ENCODE measurements around the gene SUPT20HL2. TPM values are rescaled to one million over a fixed set of nuclear protein-coding genes. Genes with fewer than 3 reads are reported as not detected.

SUPT20HL2 gene
- total RNA-seq, 4 donors from 2014 or later: not detected

GRCh38 chrX:24276015-24276414 is 37.9 kb downstream of the SUPT20HL2 start:
- Histone ChIP-seq H3K4me1 (no peaks in the 10 kb centered on the region), H3K27me3 (no peaks in the 10 kb centered on the region), H3K9me3 (no peaks in the 10 kb centered on the region), H3K4me3 (no peak overlapping the region), H3K36me3 (no peaks in the 10 kb centered on the region), H3K27ac (no peak overlapping the region)
- in situ Hi-C loops (cut with MboI; ENCODE audit: low pct_ligation_motif_present in 1 of 4, low pct_unique_long_range_greater_than_20kb in 1 of 4, low sequenced_read_pairs in 3 of 4): no loop called here
- TF ChIP-seq CTCF (IDR thresholded peaks at IDR 0.05) (no peak), POLR2A (IDR thresholded peaks at IDR 0.05) (no peak), POLR2AphosphoS5 (IDR thresholded peaks at IDR 0.05) (no peak), EP300 (IDR thresholded peaks at IDR 0.05; ENCODE audit: low read depth) (no peak)
- no peak for DNase-seq
- intact Hi-C loops (cut with DNase I; ENCODE audit: low total_unique reads): no loop called here
- 63% methylated on average over 5 of the region's 5 CpGs; no CpG with 5 or more reads in 1 of the 2 donors for WGBS, 2 donors (ENCODE audit: low coverage in 1 of 2)

GRCh38 chrX:24271262-24271661 is 42.6 kb downstream of the SUPT20HL2 start:
- H3K9me3 ChIP-seq: no peaks in the 10 kb centered on the region
- H3K27me3 ChIP-seq: no peaks in the 10 kb centered on the region
- in situ Hi-C loops (cut with MboI; ENCODE audit: low pct_ligation_motif_present in 1 of 4, low pct_unique_long_range_greater_than_20kb in 1 of 4, low sequenced_read_pairs in 3 of 4) (no loop called here), intact Hi-C loops (cut with DNase I; ENCODE audit: low total_unique reads) (no loop called here)
- H3K4me3 ChIP-seq: no peak overlapping the region
- H3K36me3 ChIP-seq: no peaks in the 10 kb centered on the region
- TF ChIP-seq POLR2AphosphoS5 (IDR thresholded peaks at IDR 0.05) (no peak), CTCF (IDR thresholded peaks at IDR 0.05) (no peak), POLR2A (IDR thresholded peaks at IDR 0.05) (no peak), EP300 (IDR thresholded peaks at IDR 0.05; ENCODE audit: low read depth) (no peak)
- H3K4me1 ChIP-seq: no peaks in the 10 kb centered on the region
- no peak for DNase-seq
- H3K27ac ChIP-seq: no peak overlapping the region

GRCh38 chrX:24268786-24269185 is 45.1 kb downstream of the SUPT20HL2 start:
- TF ChIP-seq EP300 (IDR thresholded peaks at IDR 0.05; ENCODE audit: low read depth) (no peak), POLR2A (IDR thresholded peaks at IDR 0.05) (no peak), POLR2AphosphoS5 (IDR thresholded peaks at IDR 0.05) (no peak), CTCF (IDR thresholded peaks at IDR 0.05) (no peak)
- in situ Hi-C loops (cut with MboI; ENCODE audit: low pct_ligation_motif_present in 1 of 4, low pct_unique_long_range_greater_than_20kb in 1 of 4, low sequenced_read_pairs in 3 of 4): no loop called here
- WGBS, 2 donors (ENCODE audit: low coverage in 1 of 2): 50 to 90% methylated on average over 1 to 5 of the region's 5 CpGs
- H3K4me1 ChIP-seq: no peaks in the 10 kb centered on the region
- no peaks in the 10 kb centered on the region for H3K36me3 ChIP-seq
- no peak overlapping the region for H3K4me3 ChIP-seq
- no peak for DNase-seq
- intact Hi-C loops (cut with DNase I; ENCODE audit: low total_unique reads): loop anchor here (10.0 kb wide), 1 partner anchor 236 kb away; no protein-coding TSS in a partner anchor
- H3K27ac ChIP-seq: no peak overlapping the region
- no peaks in the 10 kb centered on the region for H3K9me3 ChIP-seq
- H3K27me3 ChIP-seq: no peaks in the 10 kb centered on the region

- 63 to 84% methylated on average over 4 of the region's 4 CpGs for WGBS, 2 donors (ENCODE audit: low coverage in 1 of 2)
- Histone ChIP-seq H3K4me1 (no peaks in the 10 kb centered on the region), H3K36me3 (no peaks in the 10 kb centered on the region), H3K9me3 (no peaks in the 10 kb centered on the region), H3K27ac (no peak overlapping the region), H3K27me3 (no peaks in the 10 kb centered on the region), H3K4me3 (no peak overlapping the region)
- TF ChIP-seq POLR2AphosphoS5 (IDR thresholded peaks at IDR 0.05) (no peak), EP300 (IDR thresholded peaks at IDR 0.05; ENCODE audit: low read depth) (no peak), CTCF (IDR thresholded peaks at IDR 0.05) (no peak), POLR2A (IDR thresholded peaks at IDR 0.05) (no peak)
- in situ Hi-C loops (cut with MboI; ENCODE audit: low pct_ligation_motif_present in 1 of 4, low pct_unique_long_range_greater_than_20kb in 1 of 4, low sequenced_read_pairs in 3 of 4) (no loop called here), intact Hi-C loops (cut with DNase I; ENCODE audit: low total_unique reads) (loop anchor here (10.0 kb wide), 1 partner anchor 238 kb away; no protein-coding TSS in a partner anchor)
- DNase-seq: no peak
Observed at GRCh38 chrX:24266996-24267395, 46.9 kb downstream of the SUPT20HL2 start.

All from transverse colon (tissue), 4 donors.